Bronchial epithelial cell (primary cell): ENCODE results near the gene XPR1. TPM values are rescaled to one million over a fixed set of nuclear protein-coding genes. Genes with fewer than 3 reads are reported as not detected.

ENCODE experiments used
- DNase-seq: peaks from one replicate; pipeline ENCODE4 v3.0.0-alpha.2; 2010; ENCODE audit warnings: low read depth
- FAIRE-seq: peaks from 2 replicates; lab custom pipeline; 2011; peaks lifted over from hg19 to GRCh38; lab: Jason Lieb, UNC
- H3K27me3 ChIP-seq: 2 replicates; pipeline ENCODE4 v1.5.1; 2011; ENCODE audit warnings: low read length; ENCODE audit not compliant: control insufficient read depth, insufficient read depth
- H3K36me3 ChIP-seq: 2 replicates; pipeline ENCODE4 v1.5.1; 2011; ENCODE audit warnings: low read length; ENCODE audit not compliant: control insufficient read depth, insufficient read depth
- H3K4me3 ChIP-seq: 2 replicates; pipeline ENCODE4 v1.5.1; 2011; ENCODE audit warnings: mild to moderate bottlenecking, low read depth, low read length, control low read depth
- CTCF ChIP-seq: IDR thresholded peaks from 2 replicates; pipeline ENCODE4 v1.5.1; 2011; ENCODE audit warnings: mild to moderate bottlenecking, moderate library complexity, low read length, control low read depth, inconsistent platforms; ENCODE audit not compliant: insufficient read depth, severe bottlenecking
- total RNA-seq: library from RNA; depleted of rRNA; stranded (reverse); fragments of >200 nt; gene quantifications from 2 replicates; pipeline ENCODE4 v1.2.1, GENCODE V29; 2014

The XPR1 gene
- total RNA-seq, 1 donor from 2014 or later = 35.0 TPM

GRCh38 chr1:180924939-180925338 lies 293.1 kb downstream of the XPR1 start:
- TF ChIP-seq CTCF = no peak
- Histone ChIP-seq H3K27me3 (no peaks in the 10 kb centered on the region), H3K36me3 (no peaks in the 10 kb centered on the region), H3K4me3 (no peak overlapping the region)
- DNase-seq (no peak), FAIRE-seq (no peak)

DNA sequence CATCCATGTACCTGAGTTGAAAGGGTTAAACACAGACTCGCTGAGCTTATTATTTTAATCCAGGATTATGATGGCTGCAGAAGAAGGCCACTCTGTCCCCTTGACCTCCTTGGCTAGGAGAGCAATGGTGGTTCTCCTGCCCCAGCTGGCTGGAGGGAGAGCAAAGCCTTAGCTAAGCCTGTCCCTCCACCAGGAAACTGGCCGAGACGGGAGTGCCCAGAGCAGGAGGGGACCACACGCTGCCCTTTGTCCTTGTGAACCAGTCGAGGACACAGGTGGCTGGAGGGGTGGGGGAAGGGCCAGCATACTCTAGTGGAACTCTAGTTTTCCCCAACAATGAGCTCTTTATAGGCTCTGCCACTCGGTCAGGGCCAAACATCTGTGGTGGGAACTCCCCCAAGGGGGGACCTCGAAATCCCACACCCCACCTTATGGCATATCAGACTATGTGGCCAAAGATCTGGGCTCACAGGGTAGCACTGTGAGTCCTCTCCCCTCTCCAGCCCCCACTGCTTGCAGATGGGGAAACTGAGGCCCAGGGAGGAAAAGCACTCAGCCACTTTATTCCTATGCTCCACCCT lies 293.7 kb downstream of the XPR1 start:
- FAIRE-seq (no peak), DNase-seq (no peak)
- Histone ChIP-seq H3K27me3 (no peaks in the 10 kb centered on the region), H3K36me3 (no peaks in the 10 kb centered on the region), H3K4me3 (no peak overlapping the region)
- no peak for TF ChIP-seq CTCF

DNA sequence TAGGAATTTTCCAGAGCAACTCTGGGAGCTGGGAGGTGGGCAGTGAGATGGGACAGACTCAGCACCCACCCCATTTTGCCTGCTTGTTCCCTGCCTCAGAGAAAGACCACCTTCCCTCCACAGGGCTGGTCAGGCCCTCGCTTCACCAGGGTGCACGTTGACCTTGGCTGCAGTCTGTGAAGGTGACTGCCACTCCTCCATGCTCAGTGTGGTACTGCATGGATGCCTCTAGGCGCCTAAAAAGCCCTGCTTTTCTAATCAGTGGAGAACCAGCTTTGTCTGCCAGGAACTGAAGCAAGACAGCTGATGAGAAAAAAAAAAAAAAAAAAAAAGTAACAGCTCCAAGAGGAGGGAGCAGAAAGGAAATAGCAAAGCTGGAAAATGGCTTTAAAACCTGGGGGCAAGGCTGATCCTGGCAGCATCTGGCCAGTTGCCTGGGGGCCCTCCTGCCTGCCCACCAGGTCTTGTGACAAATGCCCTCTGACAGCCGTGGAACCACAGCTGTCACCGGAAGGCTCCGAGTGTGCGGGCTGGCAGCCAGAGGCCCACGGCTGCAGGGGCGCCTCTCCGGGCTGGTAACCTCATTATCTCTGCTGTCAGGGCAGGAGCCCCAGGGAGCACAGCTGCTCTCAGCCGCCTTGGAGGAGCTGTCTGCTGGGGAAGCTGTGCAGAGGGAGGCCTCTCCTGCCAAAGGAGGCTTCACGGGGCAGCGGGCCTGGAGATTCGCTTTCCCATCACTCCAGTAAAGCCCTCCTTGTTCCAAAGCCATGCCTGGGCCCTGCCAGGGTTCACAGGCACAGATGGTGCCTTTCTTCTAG lies 294.6 kb downstream of the XPR1 start:
- FAIRE-seq (no peak), DNase-seq (no peak)
- Histone ChIP-seq H3K27me3 (no peaks in the 10 kb centered on the region), H3K36me3 (no peaks in the 10 kb centered on the region), H3K4me3 (no peak overlapping the region)
- no peak for TF ChIP-seq CTCF

DNA sequence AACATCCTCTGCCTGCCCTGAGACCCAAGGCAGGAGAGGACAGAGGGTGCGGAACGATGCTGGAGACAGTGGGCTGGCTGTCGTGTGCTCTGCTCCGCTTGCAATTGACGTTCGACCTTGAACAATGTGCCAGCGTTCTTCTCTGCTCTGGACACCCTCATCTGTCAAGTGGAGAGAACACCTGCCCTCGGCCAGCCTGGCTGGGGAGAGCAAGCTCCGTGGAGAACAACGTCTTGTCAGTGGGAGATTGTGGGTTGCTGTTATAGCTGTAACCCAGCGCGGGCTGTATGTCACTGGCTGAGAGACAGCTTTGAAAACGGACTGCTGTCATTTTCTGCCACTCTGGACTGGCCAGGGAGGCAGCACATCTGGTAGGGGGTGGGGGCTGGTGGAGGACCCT lies 295.5 kb downstream of the XPR1 start:
- TF ChIP-seq CTCF = no peak
- DNase-seq = no peak
- FAIRE-seq = no peak
- Histone ChIP-seq H3K4me3 (no peak overlapping the region), H3K27me3 (no peaks in the 10 kb centered on the region), H3K36me3 (no peaks in the 10 kb centered on the region)

DNA sequence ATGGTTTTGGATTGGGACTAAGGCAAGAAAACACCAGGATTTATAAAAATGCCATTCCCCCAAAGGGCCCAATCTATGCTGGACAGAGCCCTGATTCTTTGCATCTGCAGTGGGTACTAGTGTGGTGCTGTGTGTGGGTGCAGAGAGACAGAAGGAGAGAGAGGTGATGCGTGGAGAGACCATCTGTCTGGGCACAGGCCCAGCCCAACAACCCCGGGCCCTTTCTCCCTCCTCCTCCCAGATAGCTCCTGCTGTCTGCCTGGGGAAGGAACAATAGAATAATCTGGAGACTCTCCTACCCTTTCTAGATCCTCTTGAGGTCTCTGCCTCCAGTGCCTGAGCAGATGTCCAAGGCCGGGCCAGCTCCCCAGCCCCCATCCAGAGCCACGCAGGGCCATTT lies 296.0 kb downstream of the XPR1 start:
- no peaks in the 10 kb centered on the region for H3K36me3 ChIP-seq
- no peak overlapping the region for H3K4me3 ChIP-seq
- H3K27me3 ChIP-seq = no peaks in the 10 kb centered on the region
- no peak for FAIRE-seq
- no peak for DNase-seq
- TF ChIP-seq CTCF = no peak
